Measurements from ENCODE around the gene MND1. TPM values are rescaled to one million over a fixed set of nuclear protein-coding genes. Genes with fewer than 3 reads are reported as not detected.

The MND1 gene
- total RNA-seq, 1 experiment from 2014 or later, result 21.8 TPM

GRCh38 chr4:153438916-153439756 lies 94.6 kb downstream of the MND1 start:
- no TSS peak for BruUV-seq (replicated peaks)
- Mint-ChIP-seq H3K27me3 (ENCODE audit: insufficient read depth, unreplicated experiment) (no peaks in the 10 kb centered on the region), H3K4me3 (ENCODE audit: unreplicated experiment) (no peak overlapping the region), H3K9me3 (ENCODE audit: unreplicated experiment) (no peaks in the 10 kb centered on the region), H3K27ac (ENCODE audit: unreplicated experiment) (no peak overlapping the region), H3K4me1 (ENCODE audit: low read depth, unreplicated experiment) (no peaks in the 10 kb centered on the region), H3K36me3 (ENCODE audit: insufficient read depth, unreplicated experiment) (no peaks in the 10 kb centered on the region)
- DNase-seq, result no peak
- Histone ChIP-seq H3K36me3 (ENCODE audit: control insufficient read depth, insufficient read depth, low read length) (no peaks in the 10 kb centered on the region), H3K27me3 (replicated peaks; ENCODE audit: control insufficient read depth, insufficient read depth, low read length) (no peaks in the 10 kb centered on the region), H3K9me3 (no peaks in the 10 kb centered on the region), H3K4me3 (ENCODE audit: low read depth, low read length) (no peak overlapping the region), H3K4me1 (no peaks in the 10 kb centered on the region)
- POLR2A ChIA-PET, result no interaction called here
- TF ChIP-seq CTCF (IDR thresholded peaks at IDR 0.05; ENCODE audit: insufficient read depth in 1 of 2, low read depth in 1 of 2, low read length in 1 of 2, severe bottlenecking in 1 of 2, unreplicated experiment in 1 of 2), result no peak
- CTCF ChIA-PET, result interaction anchor here (0.6 to 0.7 kb wide), 2 partner anchors 12 to 161 kb away, joined by 3 to 6 read pairs; no protein-coding TSS in a partner anchor
- intact Hi-C loops (cut with micrococcal nuclease; ENCODE audit: unreplicated experiment), result no loop called here

- intact Hi-C loops (cut with micrococcal nuclease; ENCODE audit: unreplicated experiment), result no loop called here
- BruUV-seq (replicated peaks), result no TSS peak
Measured at GRCh38 chr4:153439831-153440230, 95.3 kb downstream of the MND1 start.

DNA sequence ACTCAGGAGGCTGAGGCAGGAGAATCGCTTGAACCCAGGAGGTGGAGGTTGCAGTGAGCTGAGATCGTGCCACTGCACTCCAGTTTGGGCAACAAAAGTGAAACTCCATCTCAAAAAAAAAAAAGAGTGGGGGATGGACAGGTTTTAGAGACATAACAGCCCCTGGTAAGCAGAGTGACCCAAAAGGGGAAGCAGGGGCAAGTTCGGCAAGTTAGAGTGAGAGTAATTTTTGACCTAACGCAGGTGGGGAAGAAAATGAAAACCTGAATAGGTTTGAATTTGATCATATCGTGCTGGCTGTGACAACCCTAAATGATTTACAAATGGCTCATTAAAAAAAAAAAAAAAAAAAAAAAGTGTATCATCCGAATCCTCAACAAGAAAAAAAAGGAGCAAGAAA lies 96.0 kb downstream of the MND1 start:
- no TSS peak for BruUV-seq (replicated peaks)
- no peaks in the 10 kb centered on the region for H3K4me1 Mint-ChIP-seq (ENCODE audit: low read depth, unreplicated experiment)
- no peaks in the 10 kb centered on the region for H3K36me3 Mint-ChIP-seq (ENCODE audit: insufficient read depth, unreplicated experiment)
- ChIA-PET POLR2A (no interaction called here), CTCF (no interaction called here)
- H3K9me3 Mint-ChIP-seq (ENCODE audit: unreplicated experiment), result no peaks in the 10 kb centered on the region
- H3K27ac Mint-ChIP-seq (ENCODE audit: unreplicated experiment), result no peak overlapping the region
- intact Hi-C loops (cut with micrococcal nuclease; ENCODE audit: unreplicated experiment), result no loop called here
- Histone ChIP-seq H3K4me3 (ENCODE audit: low read depth, low read length) (no peak overlapping the region), H3K4me1 (no peaks in the 10 kb centered on the region), H3K9me3 (no peaks in the 10 kb centered on the region), H3K27me3 (replicated peaks; ENCODE audit: control insufficient read depth, insufficient read depth, low read length) (no peaks in the 10 kb centered on the region), H3K36me3 (ENCODE audit: control insufficient read depth, insufficient read depth, low read length) (no peaks in the 10 kb centered on the region)
- no peak overlapping the region for H3K4me3 Mint-ChIP-seq (ENCODE audit: unreplicated experiment)
- no peak for TF ChIP-seq CTCF (IDR thresholded peaks at IDR 0.05; ENCODE audit: insufficient read depth in 1 of 2, low read depth in 1 of 2, low read length in 1 of 2, severe bottlenecking in 1 of 2, unreplicated experiment in 1 of 2)
- no peak for DNase-seq
- H3K27me3 Mint-ChIP-seq (ENCODE audit: insufficient read depth, unreplicated experiment), result no peaks in the 10 kb centered on the region

More at GRCh38 chr4:153439831-153440230, 95.3 kb downstream of the MND1 start:
- H3K9me3 ChIP-seq, result no peaks in the 10 kb centered on the region
- no peaks in the 10 kb centered on the region for H3K27me3 ChIP-seq (replicated peaks; ENCODE audit: control insufficient read depth, insufficient read depth, low read length)
- Mint-ChIP-seq H3K27me3 (ENCODE audit: insufficient read depth, unreplicated experiment) (no peaks in the 10 kb centered on the region), H3K36me3 (ENCODE audit: insufficient read depth, unreplicated experiment) (no peaks in the 10 kb centered on the region), H3K27ac (ENCODE audit: unreplicated experiment) (no peak overlapping the region), H3K4me1 (ENCODE audit: low read depth, unreplicated experiment) (no peaks in the 10 kb centered on the region), H3K4me3 (ENCODE audit: unreplicated experiment) (no peak overlapping the region), H3K9me3 (ENCODE audit: unreplicated experiment) (no peaks in the 10 kb centered on the region)
- H3K36me3 ChIP-seq (ENCODE audit: control insufficient read depth, insufficient read depth, low read length), result no peaks in the 10 kb centered on the region
- no peak overlapping the region for H3K4me3 ChIP-seq (ENCODE audit: low read depth, low read length)
- CTCF ChIA-PET, result no interaction called here
- POLR2A ChIA-PET, result no interaction called here
- no peak for TF ChIP-seq CTCF (IDR thresholded peaks at IDR 0.05; ENCODE audit: insufficient read depth in 1 of 2, low read depth in 1 of 2, low read length in 1 of 2, severe bottlenecking in 1 of 2, unreplicated experiment in 1 of 2)
- no peaks in the 10 kb centered on the region for H3K4me1 ChIP-seq
- no peak for DNase-seq
